Measurements from ENCODE around the gene P2RX7. TPM values are rescaled to one million over a fixed set of nuclear protein-coding genes. Genes with fewer than 3 reads are reported as not detected.
"Not testable (repeated sequence)": the region's sequence is repeated elsewhere in the genome, so short reads cannot be mapped to it uniquely, and the experiment has no call there.

The P2RX7 gene
- polyA plus RNA-seq, 4 donors, result 0.73 to 1.1 (median 1.0) TPM

- DNase-seq (ENCODE audit: low read depth in 4 of 4, low spot score in 2 of 4), result no peak
Observed at GRCh38 chr12:121226399-121226798, 93.7 kb downstream of the P2RX7 start.

- DNase-seq (ENCODE audit: low read depth in 4 of 4, low spot score in 2 of 4), result not testable (repeated sequence)
Observed at GRCh38 chr12:121226871-121227270, 94.2 kb downstream of the P2RX7 start.

GRCh38 chr12:121227294-121227693 is 94.6 kb downstream of the P2RX7 start:
- DNase-seq (ENCODE audit: low read depth in 4 of 4, low spot score in 2 of 4), result no peak

- DNase-seq (ENCODE audit: low read depth in 4 of 4, low spot score in 2 of 4), result no peak
Observed at GRCh38 chr12:121228919-121229665, 96.4 kb downstream of the P2RX7 start.

- DNase-seq (ENCODE audit: low read depth in 4 of 4, low spot score in 2 of 4), result not testable (repeated sequence)
Observed at GRCh38 chr12:121229826-121230537, 97.3 kb downstream of the P2RX7 start.

GRCh38 chr12:121230538-121230907 is 97.8 kb downstream of the P2RX7 start:
- DNase-seq (ENCODE audit: low read depth in 4 of 4, low spot score in 2 of 4), result no peak

- DNase-seq (ENCODE audit: low read depth in 4 of 4, low spot score in 2 of 4), result no peak
Observed at GRCh38 chr12:121232163-121232562, 99.5 kb downstream of the P2RX7 start.

- no peak for DNase-seq (ENCODE audit: low read depth in 4 of 4, low spot score in 2 of 4)
Observed at GRCh38 chr12:121232977-121233627, 100.4 kb downstream of the P2RX7 start.

- DNase-seq (ENCODE audit: low read depth in 4 of 4, low spot score in 2 of 4), result no peak
Observed at GRCh38 chr12:121233628-121234020, 100.9 kb downstream of the P2RX7 start.

- no peak for DNase-seq (ENCODE audit: low read depth in 4 of 4, low spot score in 2 of 4)
Observed at GRCh38 chr12:121236776-121237175, 104.1 kb downstream of the P2RX7 start.

- no peak for DNase-seq (ENCODE audit: low read depth in 4 of 4, low spot score in 2 of 4)
Observed at GRCh38 chr12:121237415-121237814, 104.7 kb downstream of the P2RX7 start.

Other genes with a start within 250 kb of the P2RX7 start
- gene SPPL3, start 228.5 kb upstream of the P2RX7 start, polyA plus RNA-seq (ENCODE audit: insufficient read length in 4 of 4), result 10 to 100 TPM; 74.2 to 86.5 (median 79.6) TPM
- 10 to 100 TPM; 12.2 to 24.9 (median 17.2) TPM for gene HNF1A, start 154.3 kb upstream of the P2RX7 start, polyA plus RNA-seq (ENCODE audit: insufficient read length in 4 of 4)
- 10 to 100 TPM; 15.7 to 21.8 (median 19.5) TPM for gene C12orf43, start 116.4 kb upstream of the P2RX7 start, polyA plus RNA-seq (ENCODE audit: insufficient read length in 4 of 4)
- gene OASL, start 93.6 kb upstream of the P2RX7 start, polyA plus RNA-seq (ENCODE audit: insufficient read length in 4 of 4), result under 1 TPM in 3 of 4 donors, not detected in 1; 0.08 to 0.22 (median 0.13) TPM
- 10 to 100 TPM; 30.2 to 38.3 (median 34.4) TPM for gene P2RX4, start 77.3 kb downstream of the P2RX7 start, polyA plus RNA-seq (ENCODE audit: insufficient read length in 4 of 4)
- gene CAMKK2, start 163.8 kb downstream of the P2RX7 start, polyA plus RNA-seq (ENCODE audit: insufficient read length in 4 of 4), result 10 to 100 TPM; 33.7 to 39.9 (median 34.8) TPM
- 100 to 1,000 TPM; 116 to 209 (median 162) TPM for gene ANAPC5, start 219.5 kb downstream of the P2RX7 start, polyA plus RNA-seq (ENCODE audit: insufficient read length in 4 of 4)

Data from left renal cortex interstitium (tissue), 4 donors.